ENCODE measurements around the gene ATAD3C. TPM values are rescaled to one million over a fixed set of nuclear protein-coding genes. Genes with fewer than 3 reads are reported as not detected.

ATAD3C gene
- total RNA-seq, 2 donors from 2014 or later = 0.13 to 2.9 TPM

- no peak for ATAC-seq
- Mint-ChIP-seq H3K4me3 (no peak overlapping the region), H3K4me1 (peaks cover 8% of the 10 kb centered on the region), H3K36me3 (ENCODE audit: low read depth) (peaks cover 2% of the 10 kb centered on the region), H3K27me3 (peaks cover 22% of the 10 kb centered on the region), H3K27ac (no peak overlapping the region)
- no peaks in the 10 kb centered on the region for H3K9me3 ChIP-seq (ENCODE audit: control insufficient read depth, low read length, poor library complexity, severe bottlenecking)
- no peak for DNase-seq
These were observed 19.1 kb upstream of the ATAD3C start for GRCh38 chr1:1430114-1430982.

- ATAC-seq = no peak
- no peaks in the 10 kb centered on the region for H3K9me3 ChIP-seq (ENCODE audit: control insufficient read depth, low read length, poor library complexity, severe bottlenecking)
- Mint-ChIP-seq H3K27ac (no peak overlapping the region), H3K4me3 (no peak overlapping the region), H3K36me3 (ENCODE audit: low read depth) (peaks cover 2% of the 10 kb centered on the region), H3K4me1 (peaks cover 8% of the 10 kb centered on the region), H3K27me3 (peaks cover 22% of the 10 kb centered on the region)
- no peak for DNase-seq
These were observed 18.3 kb upstream of the ATAD3C start for GRCh38 chr1:1430992-1431844.

- peaks cover 25% of the 10 kb centered on the region for H3K27me3 Mint-ChIP-seq
- H3K4me3 Mint-ChIP-seq = no peak overlapping the region
- peaks cover 7% of the 10 kb centered on the region for H3K4me1 Mint-ChIP-seq
- H3K36me3 Mint-ChIP-seq (ENCODE audit: low read depth) = no peaks in the 10 kb centered on the region
- H3K27ac Mint-ChIP-seq = no peak overlapping the region
- no peak for ATAC-seq
- DNase-seq = no peak
- no peaks in the 10 kb centered on the region for H3K9me3 ChIP-seq (ENCODE audit: control insufficient read depth, low read length, poor library complexity, severe bottlenecking)
These were observed 17.6 kb upstream of the ATAD3C start for GRCh38 chr1:1431845-1432273.

GRCh38 chr1:1432274-1432950 is 17.1 kb upstream of the ATAD3C start:
- Mint-ChIP-seq H3K27ac (no peak overlapping the region), H3K4me1 (peaks cover 7% of the 10 kb centered on the region), H3K27me3 (peaks cover 28% of the 10 kb centered on the region), H3K36me3 (ENCODE audit: low read depth) (no peaks in the 10 kb centered on the region), H3K4me3 (no peak overlapping the region)
- no peak for DNase-seq
- H3K9me3 ChIP-seq (ENCODE audit: control insufficient read depth, low read length, poor library complexity, severe bottlenecking) = no peaks in the 10 kb centered on the region
- no peak for ATAC-seq

GRCh38 chr1:1432951-1433803 is 16.3 kb upstream of the ATAD3C start:
- H3K36me3 Mint-ChIP-seq (ENCODE audit: low read depth) = no peaks in the 10 kb centered on the region
- H3K9me3 ChIP-seq (ENCODE audit: control insufficient read depth, low read length, poor library complexity, severe bottlenecking) = no peaks in the 10 kb centered on the region
- H3K4me1 Mint-ChIP-seq = peaks cover 7% of the 10 kb centered on the region
- no peak for DNase-seq
- H3K27me3 Mint-ChIP-seq = peaks cover 28% of the 10 kb centered on the region
- no peak overlapping the region for H3K4me3 Mint-ChIP-seq
- no peak overlapping the region for H3K27ac Mint-ChIP-seq
- no peak for ATAC-seq

GRCh38 chr1:1433804-1434130 is 15.7 kb upstream of the ATAD3C start:
- ATAC-seq (no peak), DNase-seq (no peak)
- Mint-ChIP-seq H3K27me3 (peaks cover 23% of the 10 kb centered on the region), H3K4me1 (peaks cover 7% of the 10 kb centered on the region), H3K27ac (no peak overlapping the region), H3K36me3 (ENCODE audit: low read depth) (no peaks in the 10 kb centered on the region), H3K4me3 (no peak overlapping the region)
- H3K9me3 ChIP-seq (ENCODE audit: control insufficient read depth, low read length, poor library complexity, severe bottlenecking) = no peaks in the 10 kb centered on the region

GRCh38 chr1:1434131-1434823 is 15.2 kb upstream of the ATAD3C start:
- Mint-ChIP-seq H3K4me3 (no peak overlapping the region), H3K4me1 (peaks cover 7% of the 10 kb centered on the region), H3K27me3 (peaks cover 22% of the 10 kb centered on the region), H3K27ac (no peak overlapping the region), H3K36me3 (ENCODE audit: low read depth) (no peaks in the 10 kb centered on the region)
- H3K9me3 ChIP-seq (ENCODE audit: control insufficient read depth, low read length, poor library complexity, severe bottlenecking) = no peaks in the 10 kb centered on the region
- no peak for ATAC-seq
- no peak for DNase-seq

- H3K4me1 Mint-ChIP-seq = peaks cover 7% of the 10 kb centered on the region
- no peak overlapping the region for H3K27ac Mint-ChIP-seq
- H3K27me3 Mint-ChIP-seq = peaks cover 19% of the 10 kb centered on the region
- no peaks in the 10 kb centered on the region for H3K9me3 ChIP-seq (ENCODE audit: control insufficient read depth, low read length, poor library complexity, severe bottlenecking)
- ATAC-seq = no peak
- H3K36me3 Mint-ChIP-seq (ENCODE audit: low read depth) = no peaks in the 10 kb centered on the region
- DNase-seq = no peak
- no peak overlapping the region for H3K4me3 Mint-ChIP-seq
These were observed 14.7 kb upstream of the ATAD3C start for GRCh38 chr1:1434824-1435105.

- Mint-ChIP-seq H3K27ac (no peak within 1 kb of the TSS), H3K4me3 (peak within 1 kb of the TSS; percentile 72), H3K36me3 (ENCODE audit: low read depth) (no peaks in the 10 kb centered on the region), H3K4me1 (peaks cover 7% of the 10 kb centered on the region), H3K27me3 (peaks cover 16% of the 10 kb centered on the region)
- H3K9me3 ChIP-seq (ENCODE audit: control insufficient read depth, low read length, poor library complexity, severe bottlenecking) = no peaks in the 10 kb centered on the region
- peak; percentile 45 to 50 (median 49) for DNase-seq
- peak; percentile 87 for ATAC-seq
These were observed 14.2 kb upstream of the ATAD3C start, which contains the start of gene VWA1 for GRCh38 chr1:1435106-1435903. Gene VWA1 (plus strand): TSS chr1:1435690. CDS start chr1:1435749, 59 bp downstream.

- peaks cover 16% of the 10 kb centered on the region for H3K27me3 Mint-ChIP-seq
- H3K4me3 Mint-ChIP-seq = peak overlapping the region; percentile 72
- H3K27ac Mint-ChIP-seq = no peak overlapping the region
- H3K4me1 Mint-ChIP-seq = peaks cover 7% of the 10 kb centered on the region
- ATAC-seq (peak; percentile 22), DNase-seq (no peak)
- H3K9me3 ChIP-seq (ENCODE audit: control insufficient read depth, low read length, poor library complexity, severe bottlenecking) = no peaks in the 10 kb centered on the region
- no peaks in the 10 kb centered on the region for H3K36me3 Mint-ChIP-seq (ENCODE audit: low read depth)
These were observed 13.4 kb upstream of the ATAD3C start for GRCh38 chr1:1435911-1436629.

GRCh38 chr1:1436630-1437032 is 12.9 kb upstream of the ATAD3C start:
- no peaks in the 10 kb centered on the region for H3K36me3 Mint-ChIP-seq (ENCODE audit: low read depth)
- no peak for DNase-seq
- peaks cover 16% of the 10 kb centered on the region for H3K27me3 Mint-ChIP-seq
- ATAC-seq = no peak
- H3K4me3 Mint-ChIP-seq = peak overlapping the region; percentile 72
- H3K27ac Mint-ChIP-seq = no peak overlapping the region
- H3K4me1 Mint-ChIP-seq = peaks cover 7% of the 10 kb centered on the region
- H3K9me3 ChIP-seq (ENCODE audit: control insufficient read depth, low read length, poor library complexity, severe bottlenecking) = no peaks in the 10 kb centered on the region

Measured in T-helper 17 cell (primary cell).